Measurements from ENCODE around the gene SOX10.

The SOX10 gene

GRCh38 chr22:38030311-38031133, 46.2 kb upstream of the SOX10 start:
- H3K4me1 ChIP-seq (ENCODE audit: control insufficient read depth in 1 of 2, insufficient read depth in 2 of 2, low read length in 2 of 2): peaks cover 22 to 25% of the 10 kb centered on the region in 2 experiments
- H3K36me3 ChIP-seq (ENCODE audit: control insufficient read depth in 1 of 2, insufficient read depth in 2 of 2, low read length in 2 of 2): no peaks in the 10 kb centered on the region
- WGBS (ENCODE audit: extremely low coverage, insufficient coverage, insufficient read length): no CpG with 5 or more reads among the region's 16 CpGs

GRCh38 chr22:38029901-38030300, 45.5 kb upstream of the SOX10 start:
- no peaks in the 10 kb centered on the region for H3K36me3 ChIP-seq (ENCODE audit: control insufficient read depth in 1 of 2, insufficient read depth in 2 of 2, low read length in 2 of 2)
- H3K4me3 ChIP-seq (ENCODE audit: low read depth, low read length): no peak overlapping the region
- no peak overlapping the region for H3K9ac ChIP-seq (ENCODE audit: low read length)
- H3K79me2 ChIP-seq (ENCODE audit: control insufficient read depth, insufficient read depth, low read length, poor library complexity): peaks cover 3% of the 10 kb centered on the region
- H2AFZ ChIP-seq (ENCODE audit: insufficient read depth, low read length, poor library complexity): no peak overlapping the region
- H2BK12ac ChIP-seq (ENCODE audit: low read length): no peak overlapping the region
- H3K4me2 ChIP-seq (ENCODE audit: low read length): no peak overlapping the region
- no peak overlapping the region for H4K8ac ChIP-seq (ENCODE audit: low read depth, low read length)
- no peak overlapping the region for H3K14ac ChIP-seq (ENCODE audit: low read length)
- H2BK5ac ChIP-seq (ENCODE audit: low read depth, low read length, poor library complexity): no peak overlapping the region
- no peak overlapping the region for H3K4ac ChIP-seq (ENCODE audit: low read depth, low read length)
- no peak overlapping the region for H2AK5ac ChIP-seq (ENCODE audit: low read length)
- no peaks in the 10 kb centered on the region for H3K27me3 ChIP-seq (ENCODE audit: insufficient read depth, low read length)
- peaks cover 12% of the 10 kb centered on the region for H3K79me1 ChIP-seq (ENCODE audit: low read length)
- H3K4me1 ChIP-seq (ENCODE audit: control insufficient read depth in 1 of 2, insufficient read depth in 2 of 2, low read length in 2 of 2): peaks cover 19 to 23% of the 10 kb centered on the region in 2 experiments
- no peak overlapping the region for H4K91ac ChIP-seq (ENCODE audit: low read depth, low read length)
- no peak overlapping the region for H3K23ac ChIP-seq (ENCODE audit: low read length)
- no peak overlapping the region for H3K27ac ChIP-seq (ENCODE audit: low read depth, low read length)
- H4K12ac ChIP-seq (ENCODE audit: low read depth, low read length): no peak overlapping the region
- no peaks in the 10 kb centered on the region for H3K9me3 ChIP-seq (ENCODE audit: insufficient read depth, low read depth, low read length)
- DNase-seq: no peak
- H3K18ac ChIP-seq (ENCODE audit: low read length): no peak overlapping the region
- WGBS (ENCODE audit: extremely low coverage, insufficient coverage, insufficient read length): no CpG with 5 or more reads among the region's 5 CpGs
- H2BK120ac ChIP-seq (ENCODE audit: insufficient read depth, low read length, poor library complexity): no peak overlapping the region

More at GRCh38 chr22:38030311-38031133, 46.2 kb upstream of the SOX10 start:
- Histone ChIP-seq H2AK5ac (ENCODE audit: low read length) (no peak overlapping the region), H3K9ac (ENCODE audit: low read length) (no peak overlapping the region), H3K4me2 (ENCODE audit: low read length) (no peak overlapping the region), H2AFZ (ENCODE audit: insufficient read depth, low read length, poor library complexity) (no peak overlapping the region), H3K79me2 (ENCODE audit: control insufficient read depth, insufficient read depth, low read length, poor library complexity) (peaks cover 3% of the 10 kb centered on the region), H3K14ac (ENCODE audit: low read length) (no peak overlapping the region), H3K23ac (ENCODE audit: low read length) (no peak overlapping the region), H3K27ac (ENCODE audit: low read depth, low read length) (no peak overlapping the region), H3K9me3 (ENCODE audit: insufficient read depth, low read depth, low read length) (no peaks in the 10 kb centered on the region), H4K8ac (ENCODE audit: low read depth, low read length) (no peak overlapping the region), H3K4me3 (ENCODE audit: low read depth, low read length) (no peak overlapping the region), H2BK5ac (ENCODE audit: low read depth, low read length, poor library complexity) (no peak overlapping the region), H2BK12ac (ENCODE audit: low read length) (no peak overlapping the region), H4K91ac (ENCODE audit: low read depth, low read length) (no peak overlapping the region), H4K12ac (ENCODE audit: low read depth, low read length) (no peak overlapping the region), H3K27me3 (ENCODE audit: insufficient read depth, low read length) (no peaks in the 10 kb centered on the region), H3K18ac (ENCODE audit: low read length) (no peak overlapping the region), H3K4ac (ENCODE audit: low read depth, low read length) (no peak overlapping the region), H3K79me1 (ENCODE audit: low read length) (peaks cover 12% of the 10 kb centered on the region), H2BK120ac (ENCODE audit: insufficient read depth, low read length, poor library complexity) (no peak overlapping the region)
- DNase-seq: no peak

DNA sequence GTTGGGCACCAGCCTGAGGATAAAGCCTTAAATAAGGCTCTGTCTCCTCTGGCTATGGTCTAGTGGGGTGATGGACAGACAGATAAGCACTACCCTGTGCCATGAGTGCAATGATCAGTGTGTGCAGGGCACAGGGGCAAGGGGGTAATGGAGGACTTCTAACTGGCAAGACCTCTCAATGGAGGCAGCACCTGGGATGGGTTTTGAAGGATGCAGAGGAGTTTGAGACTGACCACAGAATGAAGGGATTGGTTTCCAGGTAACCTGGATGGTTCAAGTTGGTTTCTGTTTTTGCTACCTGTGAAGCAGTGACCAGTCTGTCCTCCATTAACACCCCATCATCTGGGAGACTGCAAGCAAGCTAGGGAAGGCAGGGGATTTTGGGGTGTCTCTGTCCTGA, 45.0 kb upstream of the SOX10 start:
- no peak overlapping the region for H3K9ac ChIP-seq (ENCODE audit: low read length)
- H3K4me2 ChIP-seq (ENCODE audit: low read length): no peak overlapping the region
- DNase-seq: no peak
- peaks cover 11% of the 10 kb centered on the region for H3K79me1 ChIP-seq (ENCODE audit: low read length)
- no peak overlapping the region for H3K4ac ChIP-seq (ENCODE audit: low read depth, low read length)
- no peaks in the 10 kb centered on the region for H3K27me3 ChIP-seq (ENCODE audit: insufficient read depth, low read length)
- no peak overlapping the region for H3K18ac ChIP-seq (ENCODE audit: low read length)
- no peak overlapping the region for H2BK120ac ChIP-seq (ENCODE audit: insufficient read depth, low read length, poor library complexity)
- no peaks in the 10 kb centered on the region for H3K36me3 ChIP-seq (ENCODE audit: control insufficient read depth in 1 of 2, insufficient read depth in 2 of 2, low read length in 2 of 2)
- no peak overlapping the region for H3K14ac ChIP-seq (ENCODE audit: low read length)
- no peak overlapping the region for H4K12ac ChIP-seq (ENCODE audit: low read depth, low read length)
- no peak overlapping the region for H3K4me3 ChIP-seq (ENCODE audit: low read depth, low read length)
- H4K8ac ChIP-seq (ENCODE audit: low read depth, low read length): no peak overlapping the region
- no peak overlapping the region for H3K27ac ChIP-seq (ENCODE audit: low read depth, low read length)
- peaks cover 3% of the 10 kb centered on the region for H3K79me2 ChIP-seq (ENCODE audit: control insufficient read depth, insufficient read depth, low read length, poor library complexity)
- H3K9me3 ChIP-seq (ENCODE audit: insufficient read depth, low read depth, low read length): no peaks in the 10 kb centered on the region
- H2AK5ac ChIP-seq (ENCODE audit: low read length): no peak overlapping the region
- no peak overlapping the region for H2BK5ac ChIP-seq (ENCODE audit: low read depth, low read length, poor library complexity)
- H4K91ac ChIP-seq (ENCODE audit: low read depth, low read length): no peak overlapping the region
- H2BK12ac ChIP-seq (ENCODE audit: low read length): no peak overlapping the region
- H2AFZ ChIP-seq (ENCODE audit: insufficient read depth, low read length, poor library complexity): no peak overlapping the region
- H3K23ac ChIP-seq (ENCODE audit: low read length): no peak overlapping the region
- H3K4me1 ChIP-seq (ENCODE audit: control insufficient read depth in 1 of 2, insufficient read depth in 2 of 2, low read length in 2 of 2): peaks cover 17% of the 10 kb centered on the region in 2 experiments

- WGBS (ENCODE audit: extremely low coverage, insufficient coverage, insufficient read length): no CpG with 5 or more reads among the region's 15 CpGs
- Histone ChIP-seq H3K79me1 (ENCODE audit: low read length) (peaks cover 3% of the 10 kb centered on the region), H2BK5ac (ENCODE audit: low read depth, low read length, poor library complexity) (no peak overlapping the region), H3K27ac (ENCODE audit: low read depth, low read length) (no peak overlapping the region), H3K18ac (ENCODE audit: low read length) (no peak overlapping the region), H4K8ac (ENCODE audit: low read depth, low read length) (no peak overlapping the region), H2BK12ac (ENCODE audit: low read length) (no peak overlapping the region), H2AK5ac (ENCODE audit: low read length) (no peak overlapping the region), H3K14ac (ENCODE audit: low read length) (no peak overlapping the region), H3K4me3 (ENCODE audit: low read depth, low read length) (no peak overlapping the region), H3K36me3 (ENCODE audit: control insufficient read depth in 1 of 2, insufficient read depth in 2 of 2, low read length in 2 of 2) (no peaks in the 10 kb centered on the region), H3K4ac (ENCODE audit: low read depth, low read length) (no peak overlapping the region), H3K4me1 (ENCODE audit: control insufficient read depth in 1 of 2, insufficient read depth in 2 of 2, low read length in 2 of 2) (peaks cover 8 to 9% of the 10 kb centered on the region in 2 experiments), H2AFZ (ENCODE audit: insufficient read depth, low read length, poor library complexity) (no peak overlapping the region), H3K4me2 (ENCODE audit: low read length) (no peak overlapping the region), H3K9ac (ENCODE audit: low read length) (no peak overlapping the region), H3K23ac (ENCODE audit: low read length) (no peak overlapping the region), H3K9me3 (ENCODE audit: insufficient read depth, low read depth, low read length) (no peaks in the 10 kb centered on the region), H4K12ac (ENCODE audit: low read depth, low read length) (no peak overlapping the region), H2BK120ac (ENCODE audit: insufficient read depth, low read length, poor library complexity) (no peak overlapping the region), H4K91ac (ENCODE audit: low read depth, low read length) (no peak overlapping the region), H3K79me2 (ENCODE audit: control insufficient read depth, insufficient read depth, low read length, poor library complexity) (no peaks in the 10 kb centered on the region), H3K27me3 (ENCODE audit: insufficient read depth, low read length) (no peaks in the 10 kb centered on the region)
- DNase-seq: no peak
These were observed 44.2 kb upstream of the SOX10 start for GRCh38 chr22:38028344-38029130.

Data from trophoblast cell (in vitro differentiated cells and primary cell).